HG03442 (cell line): Measurements from ENCODE around the gene DDX49.

Experiments
- ATAC-seq: cut with Tn5 transposase; IDR thresholded peaks from one replicate; pipeline ENCODE4 v1.9.1; 2021; ENCODE audit warnings: mild to moderate bottlenecking, moderate library complexity; ENCODE audit not compliant: unreplicated experiment

The DDX49 gene

DNA sequence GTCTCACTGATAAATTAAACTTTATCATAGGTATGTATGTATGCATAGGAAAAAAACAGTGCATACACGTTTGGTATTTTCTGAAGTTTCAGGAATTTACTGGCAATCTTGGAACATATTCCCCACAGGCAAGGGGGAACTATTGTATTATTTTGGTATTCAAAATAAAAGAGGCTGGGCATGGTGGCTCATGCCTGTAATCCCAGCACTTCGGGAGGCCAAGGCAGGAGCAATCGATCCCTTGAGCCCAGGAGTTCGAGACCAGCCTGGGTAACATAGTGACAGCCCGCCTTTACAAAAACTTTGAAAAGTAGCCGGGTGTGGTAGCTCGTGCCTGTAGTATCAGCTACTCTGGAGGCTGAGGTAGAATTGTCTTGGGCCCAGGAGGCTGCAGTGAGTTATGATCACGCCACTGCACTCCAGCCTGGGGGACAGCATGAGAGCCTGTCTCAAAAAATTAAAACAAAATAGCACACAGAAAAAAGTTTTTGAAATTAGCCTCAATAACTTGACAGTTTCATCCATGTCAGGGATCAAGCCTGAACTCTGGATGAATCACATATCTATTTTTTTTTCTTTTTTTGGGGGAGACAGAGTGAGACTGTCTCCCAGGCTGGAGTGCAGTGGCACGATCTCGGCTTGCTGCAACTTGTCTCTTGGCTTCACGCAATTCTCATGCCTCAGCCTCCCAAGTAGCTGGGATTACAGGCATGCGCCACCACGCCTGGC, 50.6 kb downstream of the DDX49 start:
- no peak for ATAC-seq

DNA sequence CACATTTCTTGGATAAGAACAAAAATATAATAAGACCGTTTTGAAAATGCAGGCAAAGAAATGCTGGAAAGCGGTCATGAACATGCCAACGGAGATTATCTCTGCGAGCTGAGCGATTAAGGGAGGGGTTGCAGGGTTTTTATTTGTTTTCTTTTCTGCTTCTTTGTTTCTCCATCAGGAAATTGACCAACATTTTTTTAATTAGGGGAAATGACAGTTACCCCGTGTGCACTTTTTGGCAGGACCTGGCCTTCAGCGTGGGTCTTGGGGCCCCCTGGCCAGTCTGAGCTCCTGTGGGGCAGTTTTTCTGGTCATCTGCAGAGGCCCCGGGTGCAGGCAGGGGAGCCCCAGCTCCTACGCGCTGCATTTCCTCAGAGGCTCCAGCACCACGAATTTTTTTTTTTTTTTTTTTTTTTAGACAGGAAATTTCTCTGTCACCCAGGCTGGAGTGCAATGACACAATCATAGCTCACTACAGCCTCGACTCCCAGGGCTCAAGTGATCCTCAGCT, 52.8 kb downstream of the DDX49 start:
- ATAC-seq: no peak

DNA sequence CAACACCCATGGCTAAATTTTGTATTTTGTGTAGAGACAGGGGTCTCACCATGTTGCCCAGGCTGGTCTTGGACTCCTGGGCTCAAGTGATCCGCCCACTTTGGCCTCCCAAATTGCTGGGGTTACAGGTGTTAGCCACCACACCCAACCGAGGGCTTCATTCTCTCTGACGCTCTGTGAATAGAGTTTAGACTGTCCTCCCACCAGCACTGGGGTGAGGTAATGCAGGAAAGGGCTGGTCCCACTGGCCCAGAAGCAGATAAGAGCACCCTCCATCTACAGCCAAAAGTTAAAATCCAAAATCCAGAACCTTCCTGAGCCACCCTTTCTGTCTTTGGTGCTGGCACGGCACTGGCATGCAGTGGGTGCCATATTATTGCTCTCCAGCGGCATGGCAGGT, 53.3 kb downstream of the DDX49 start:
- no peak for ATAC-seq

DNA sequence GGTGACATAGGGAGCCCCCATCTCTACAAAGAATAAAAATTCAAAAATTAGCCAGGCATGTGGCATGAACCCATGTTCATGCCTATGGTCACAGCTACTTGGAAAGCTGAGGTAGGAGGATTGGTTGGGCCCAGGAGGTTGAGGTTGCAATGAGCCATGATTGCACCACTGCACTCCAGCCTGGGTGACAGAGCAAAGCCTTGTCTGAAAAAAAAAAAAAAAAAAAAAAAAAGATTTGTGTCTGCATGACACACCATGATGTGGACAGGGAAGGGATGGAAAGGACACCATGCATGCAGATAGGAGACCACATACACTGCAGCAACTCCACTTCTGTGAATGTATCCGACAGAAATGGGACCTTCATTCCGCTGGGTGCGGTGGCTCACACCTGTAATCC, 55.5 kb downstream of the DDX49 start:
- ATAC-seq: no peak

DNA sequence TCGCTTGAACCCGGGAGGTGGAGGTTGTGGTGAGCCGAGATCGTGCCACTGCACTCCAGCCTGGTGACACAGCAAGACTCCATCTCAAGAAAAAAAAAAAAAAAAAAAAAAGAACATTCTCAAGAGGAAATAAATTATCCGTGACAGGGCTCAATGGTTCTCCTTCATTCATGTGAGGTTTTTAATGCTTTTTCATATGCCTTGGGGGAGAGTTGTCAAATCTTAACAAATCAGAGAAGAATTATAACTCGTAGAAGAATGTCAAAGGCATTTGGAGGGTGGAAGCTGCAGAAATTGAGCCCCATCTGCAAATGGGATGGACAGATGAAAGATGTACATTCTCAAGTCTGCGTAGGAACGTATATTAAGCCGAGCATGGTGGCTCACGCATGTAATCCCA, 56.4 kb downstream of the DDX49 start:
- no peak for ATAC-seq
